Naive B cell (primary cell): ENCODE measurements around the gene TIAM1. TPM values are rescaled to one million over a fixed set of nuclear protein-coding genes. Genes with fewer than 3 reads are reported as not detected.
A peak's percentile ranks its signal among the peaks of the same experiment; 100 is the strongest.

Experiments used
- ATAC-seq, 2 donors: fragments of 150-1000 bp; cut with Tn5 transposase; 2 replicates each; pipeline ENCODE4 v1.10.0; 2021; ENCODE audit warnings: low read depth in 2 of 2, mild to moderate bottlenecking in 2 of 2, moderate library complexity in 2 of 2
- DNase-seq: peaks from one replicate; pipeline ENCODE4 v3.0.0; 2022
- H3K27ac Mint-ChIP-seq, 6 donors: one replicate each; pipeline ENCODE4 v1.8.0; 2020 to 2022; ENCODE audit warnings: mild to moderate bottlenecking in 6 of 6, mixed read lengths in 6 of 6, moderate library complexity in 5 of 6, inconsistent platforms in 2 of 6
- H3K27me3 Mint-ChIP-seq, 3 donors: one replicate each; pipeline ENCODE4 v1.8.0; 2021 to 2022; ENCODE audit warnings: mixed read lengths in 3 of 3, mild to moderate bottlenecking in 1 of 3
- H3K36me3 Mint-ChIP-seq, 2 donors: one replicate each; pipeline ENCODE4 v1.8.0; 2020 to 2022; ENCODE audit warnings: mixed read lengths in 2 of 2, inconsistent platforms in 1 of 2, mild to moderate bottlenecking in 1 of 2
- H3K4me1 Mint-ChIP-seq, 3 donors: one replicate each; pipeline ENCODE4 v1.8.0; 2020 to 2022; ENCODE audit warnings: mixed read lengths in 3 of 3, inconsistent platforms in 1 of 3, mild to moderate bottlenecking in 1 of 3, moderate library complexity in 1 of 3
- H3K4me3 Mint-ChIP-seq, 8 donors: one replicate each; pipeline ENCODE4 v1.8.0; 2020 to 2022; ENCODE audit warnings: mild to moderate bottlenecking in 8 of 8, mixed read lengths in 8 of 8, moderate library complexity in 8 of 8, inconsistent platforms in 2 of 8
- H3K9me3 Mint-ChIP-seq, 7 donors: one replicate each; pipeline ENCODE4 v1.8.0; 2020 to 2022; ENCODE audit warnings: mixed read lengths in 7 of 7, mild to moderate bottlenecking in 5 of 7, inconsistent platforms in 2 of 7, moderate library complexity in 1 of 7
- polyA plus RNA-seq, 6 donors: library from polyadenylated mRNA; unstranded; fragments of 300-500 nt; fragmentation: Illumina TruSeq; gene quantifications; one replicate each; pipeline ENCODE4 v1.2.3, GENCODE V29; 2021; ENCODE audit warnings: low read depth in 6 of 6

TIAM1 gene
- polyA plus RNA-seq, 6 donors from 2014 or later = 0.05 to 0.31 (median 0.11) TPM; not detected in 2

GRCh38 chr21:31162079-31162699 is 181.9 kb downstream of the TIAM1 start:
- peaks cover 0 to 5% (median under 1%) of the 10 kb centered on the region in 7 donors for H3K9me3 Mint-ChIP-seq
- no peaks in the 10 kb centered on the region for H3K4me1 Mint-ChIP-seq
- DNase-seq (no peak), ATAC-seq (no peak)
- no peaks in the 10 kb centered on the region for H3K27me3 Mint-ChIP-seq
- H3K4me3 Mint-ChIP-seq = no peak overlapping the region
- no peaks in the 10 kb centered on the region for H3K36me3 Mint-ChIP-seq
- no peak overlapping the region for H3K27ac Mint-ChIP-seq

- ATAC-seq = no peak
- Mint-ChIP-seq H3K36me3 (no peaks in the 10 kb centered on the region), H3K4me3 (no peak overlapping the region), H3K9me3 (peaks cover 0 to 10% (median 4%) of the 10 kb centered on the region in 7 donors), H3K27me3 (no peaks in the 10 kb centered on the region), H3K27ac (peak overlapping the region in 1 of 6 donors; percentile 47), H3K4me1 (no peaks in the 10 kb centered on the region)
- DNase-seq = no peak
Observed at GRCh38 chr21:31161157-31161556, 182.9 kb downstream of the TIAM1 start.

DNA sequence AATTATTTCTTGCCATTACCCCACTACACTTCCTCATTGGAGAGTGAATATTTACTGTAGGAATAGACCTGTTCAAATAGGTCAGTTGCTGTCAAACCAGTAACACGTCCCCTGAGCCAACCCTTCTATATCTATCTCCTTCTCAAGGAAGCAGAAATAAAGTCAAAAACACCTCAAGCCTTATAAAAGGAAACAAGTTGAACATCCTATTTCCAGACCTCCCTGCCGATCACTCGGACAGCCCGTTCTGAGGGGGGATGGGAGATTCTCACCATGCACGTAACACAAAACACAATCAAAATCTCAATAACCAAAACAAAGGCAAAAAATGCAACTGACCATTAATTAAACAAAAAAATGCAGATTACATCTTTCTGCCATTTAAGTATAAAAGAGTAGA is 184.3 kb downstream of the TIAM1 start:
- H3K9me3 Mint-ChIP-seq = peaks cover 3 to 21% (median 8%) of the 10 kb centered on the region in 7 donors
- H3K27me3 Mint-ChIP-seq = no peaks in the 10 kb centered on the region
- no peaks in the 10 kb centered on the region for H3K36me3 Mint-ChIP-seq
- ATAC-seq = no peak
- H3K27ac Mint-ChIP-seq = no peak overlapping the region
- H3K4me3 Mint-ChIP-seq = no peak overlapping the region
- no peaks in the 10 kb centered on the region for H3K4me1 Mint-ChIP-seq
- no peak for DNase-seq

DNA sequence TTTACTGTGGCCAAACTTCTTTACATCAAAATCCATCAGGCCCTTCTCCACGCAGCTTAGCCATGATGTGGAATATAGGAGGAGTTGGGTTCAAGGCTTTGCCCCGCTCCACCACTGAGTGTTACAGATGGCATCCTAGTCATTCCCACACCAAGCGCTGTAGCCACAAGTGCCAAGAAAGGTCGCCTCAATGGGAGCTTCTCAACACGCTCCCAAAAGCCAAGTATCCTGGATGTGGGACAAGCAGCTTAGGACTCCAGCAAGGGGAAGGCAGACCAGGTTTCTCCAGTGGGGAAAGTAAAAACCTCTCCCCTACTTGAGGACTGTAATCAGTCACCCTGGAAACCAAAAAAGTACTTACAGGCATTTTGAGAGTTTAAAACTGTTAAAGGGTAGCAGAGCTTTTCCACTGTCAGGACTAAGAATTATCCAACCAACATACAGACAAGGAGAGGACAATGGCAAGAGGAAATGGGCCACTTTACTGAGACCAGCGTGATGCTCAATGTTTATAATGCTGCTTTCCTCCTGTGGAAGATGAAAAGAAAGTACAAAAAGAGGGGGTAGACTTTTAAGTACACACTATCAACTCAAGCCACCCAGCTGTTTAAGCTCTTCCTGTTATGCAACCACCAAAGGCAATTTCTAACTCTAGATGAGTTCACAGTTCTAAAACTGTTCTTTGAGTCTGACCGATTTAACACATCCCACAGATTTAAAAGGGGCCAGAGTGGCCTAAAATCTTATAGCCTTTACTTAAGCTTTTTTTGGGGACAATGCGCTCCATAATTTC is 185.1 kb downstream of the TIAM1 start:
- DNase-seq (no peak), ATAC-seq (no peak)
- H3K4me1 Mint-ChIP-seq = no peaks in the 10 kb centered on the region
- H3K27ac Mint-ChIP-seq = no peak overlapping the region
- no peaks in the 10 kb centered on the region for H3K36me3 Mint-ChIP-seq
- no peaks in the 10 kb centered on the region for H3K27me3 Mint-ChIP-seq
- peak overlapping the region in 1 of 8 donors; percentile 39 for H3K4me3 Mint-ChIP-seq
- peaks cover 3 to 28% (median 10%) of the 10 kb centered on the region in 7 donors for H3K9me3 Mint-ChIP-seq

DNA sequence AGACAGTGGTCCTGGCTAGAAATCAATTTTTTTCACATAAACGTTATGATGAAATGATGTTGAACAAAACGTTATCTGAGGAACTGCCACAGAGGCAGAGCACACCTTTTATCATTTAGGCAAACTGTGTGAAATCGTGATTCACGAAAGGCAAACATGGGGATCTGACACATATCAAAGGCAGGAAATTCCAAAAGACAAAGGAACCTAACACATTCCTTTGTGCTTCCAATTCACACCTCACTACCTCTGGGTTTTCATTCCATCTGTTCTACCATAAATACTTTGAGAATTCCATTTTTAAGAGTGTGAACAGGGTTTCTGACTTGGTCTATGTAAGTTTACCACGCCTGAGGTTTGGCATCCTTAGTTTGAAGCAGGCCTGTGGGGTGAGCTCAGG is 186.3 kb downstream of the TIAM1 start:
- no peak for ATAC-seq
- no peak overlapping the region for H3K27ac Mint-ChIP-seq
- H3K36me3 Mint-ChIP-seq = no peaks in the 10 kb centered on the region
- peaks cover 3 to 36% (median 13%) of the 10 kb centered on the region in 7 donors for H3K9me3 Mint-ChIP-seq
- no peak for DNase-seq
- no peaks in the 10 kb centered on the region for H3K27me3 Mint-ChIP-seq
- no peak overlapping the region for H3K4me3 Mint-ChIP-seq
- H3K4me1 Mint-ChIP-seq = no peaks in the 10 kb centered on the region

DNA sequence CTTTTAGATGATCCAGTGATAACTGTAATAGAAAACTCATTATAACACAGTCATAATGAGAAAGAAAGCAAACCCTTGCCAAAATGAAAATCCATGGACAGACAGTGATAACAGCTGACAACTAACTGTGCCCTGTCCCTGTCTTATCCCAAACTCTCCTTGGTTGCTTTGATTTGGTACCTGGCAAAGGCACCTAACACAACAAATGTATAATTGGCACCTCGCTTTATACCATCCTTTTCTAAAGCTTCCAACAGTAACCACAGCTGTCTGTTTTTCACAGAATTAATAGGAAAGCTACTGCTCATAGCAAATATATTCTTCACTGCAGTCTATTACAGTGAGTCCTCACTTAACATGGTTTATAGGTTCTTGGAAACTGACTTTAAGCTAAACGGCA is 187.4 kb downstream of the TIAM1 start:
- DNase-seq (no peak), ATAC-seq (no peak)
- Mint-ChIP-seq H3K36me3 (no peaks in the 10 kb centered on the region), H3K4me3 (no peak overlapping the region), H3K4me1 (no peaks in the 10 kb centered on the region), H3K9me3 (peaks cover 3 to 36% (median 13%) of the 10 kb centered on the region in 7 donors), H3K27ac (no peak overlapping the region), H3K27me3 (no peaks in the 10 kb centered on the region)

GRCh38 chr21:31156169-31156568 is 187.9 kb downstream of the TIAM1 start:
- no peak overlapping the region for H3K4me3 Mint-ChIP-seq
- no peaks in the 10 kb centered on the region for H3K36me3 Mint-ChIP-seq

DNA sequence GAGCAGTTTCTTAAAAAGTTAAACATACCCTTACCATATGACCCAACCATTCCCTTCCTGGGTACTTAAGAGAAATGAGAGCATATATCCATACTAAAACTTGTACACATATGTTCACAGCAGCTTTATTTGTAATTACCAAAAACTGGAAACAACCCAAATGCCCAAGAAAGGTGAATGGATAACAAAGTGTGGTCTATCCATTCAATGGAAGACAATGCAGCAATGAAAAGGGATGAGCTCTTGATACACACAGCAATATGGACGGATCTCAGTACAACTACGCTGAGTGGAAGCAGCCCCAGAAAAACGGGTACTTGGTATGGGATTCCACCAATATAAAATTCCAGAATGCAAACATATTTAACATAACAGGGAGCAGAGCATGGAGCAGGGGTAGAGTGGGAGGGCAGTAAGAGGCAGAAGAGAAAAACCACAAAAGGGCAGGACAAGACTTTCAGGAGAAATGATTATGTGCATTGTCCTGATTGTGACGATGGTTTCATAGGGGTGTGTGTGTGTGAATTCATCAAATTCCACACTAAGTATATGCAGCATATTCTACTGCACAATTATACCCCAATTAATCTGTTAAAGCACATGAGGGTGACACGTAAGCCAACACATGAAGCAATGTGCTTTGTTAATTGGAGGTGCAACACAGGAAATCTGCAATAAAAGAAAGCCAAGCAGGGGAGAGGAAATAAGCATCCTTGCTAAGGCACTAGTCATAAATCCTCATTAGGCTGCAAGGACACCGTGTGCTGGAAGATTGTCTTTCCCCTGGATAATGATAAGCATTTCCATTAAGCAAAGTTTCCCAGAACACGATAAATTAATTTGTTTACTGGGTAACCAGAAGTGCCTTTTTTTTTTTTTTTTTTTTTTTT is 192.7 kb downstream of the TIAM1 start:
- Mint-ChIP-seq H3K9me3 (peaks cover 5 to 32% (median 7%) of the 10 kb centered on the region in 7 donors), H3K4me3 (no peak overlapping the region), H3K27me3 (no peaks in the 10 kb centered on the region), H3K36me3 (no peaks in the 10 kb centered on the region), H3K4me1 (no peaks in the 10 kb centered on the region), H3K27ac (no peak overlapping the region)
- DNase-seq (no peak), ATAC-seq (no peak)

More at GRCh38 chr21:31156169-31156568, 187.9 kb downstream of the TIAM1 start:
- ATAC-seq (no peak), DNase-seq (no peak)
- H3K9me3 Mint-ChIP-seq = peaks cover 4 to 38% (median 13%) of the 10 kb centered on the region in 7 donors
- no peaks in the 10 kb centered on the region for H3K4me1 Mint-ChIP-seq
- H3K27ac Mint-ChIP-seq = peak overlapping the region in 1 of 6 donors; percentile 41
- no peaks in the 10 kb centered on the region for H3K27me3 Mint-ChIP-seq

DNA sequence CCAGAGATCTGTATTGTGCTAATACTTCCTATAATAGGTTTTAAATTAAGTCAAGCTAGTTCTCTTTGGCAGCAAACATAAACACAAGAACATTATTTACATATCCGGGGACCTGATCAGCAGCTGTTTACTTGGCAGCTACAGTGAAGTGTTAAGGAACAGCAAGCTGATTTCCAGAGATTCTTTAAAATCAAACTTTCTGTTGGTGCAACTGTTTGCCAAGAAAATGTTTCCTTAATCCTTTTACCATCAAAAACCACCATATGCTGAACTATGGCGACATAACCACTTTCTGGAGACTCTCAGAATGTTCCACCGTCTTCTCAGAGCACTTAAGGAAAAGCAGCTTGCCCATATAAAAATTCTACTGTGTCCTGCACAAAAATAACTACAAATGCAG is 198.8 kb downstream of the TIAM1 start:
- no peaks in the 10 kb centered on the region for H3K4me1 Mint-ChIP-seq
- no peaks in the 10 kb centered on the region for H3K9me3 Mint-ChIP-seq
- ATAC-seq (no peak), DNase-seq (no peak)
- no peak overlapping the region for H3K27ac Mint-ChIP-seq
- no peak overlapping the region for H3K4me3 Mint-ChIP-seq
- H3K36me3 Mint-ChIP-seq = no peaks in the 10 kb centered on the region
- no peaks in the 10 kb centered on the region for H3K27me3 Mint-ChIP-seq

DNA sequence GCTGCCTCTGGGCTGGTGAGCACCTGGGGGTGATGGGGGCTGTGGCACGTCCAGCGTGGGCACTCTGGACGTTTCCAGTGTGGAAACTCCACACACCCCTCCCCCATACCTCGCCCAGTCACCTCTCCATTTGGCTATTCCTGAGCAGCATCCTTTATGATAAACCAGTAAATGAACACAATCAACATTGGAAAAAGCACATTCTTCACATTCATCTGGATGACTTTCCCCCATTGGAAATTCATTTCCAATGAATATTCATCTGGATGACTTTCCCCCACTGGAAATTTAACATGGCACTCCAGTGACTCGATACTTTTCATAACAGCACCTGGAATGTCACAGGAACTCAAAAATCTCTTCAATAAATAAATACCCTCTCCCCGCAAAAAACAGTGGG is 201.0 kb downstream of the TIAM1 start:
- no peaks in the 10 kb centered on the region for H3K36me3 Mint-ChIP-seq
- DNase-seq = no peak
- H3K9me3 Mint-ChIP-seq = no peaks in the 10 kb centered on the region
- no peak overlapping the region for H3K4me3 Mint-ChIP-seq
- ATAC-seq = no peak
- no peak overlapping the region for H3K27ac Mint-ChIP-seq
- no peaks in the 10 kb centered on the region for H3K4me1 Mint-ChIP-seq
- no peaks in the 10 kb centered on the region for H3K27me3 Mint-ChIP-seq

GRCh38 chr21:31142600-31142999 is 201.5 kb downstream of the TIAM1 start:
- DNase-seq = no peak
- no peaks in the 10 kb centered on the region for H3K4me1 Mint-ChIP-seq
- no peaks in the 10 kb centered on the region for H3K36me3 Mint-ChIP-seq
- peak overlapping the region in 1 of 6 donors; percentile 48 for H3K27ac Mint-ChIP-seq
- H3K9me3 Mint-ChIP-seq = no peaks in the 10 kb centered on the region
- H3K27me3 Mint-ChIP-seq = no peaks in the 10 kb centered on the region
- no peak for ATAC-seq
- H3K4me3 Mint-ChIP-seq = peak overlapping the region in 1 of 8 donors; percentile 5

- H3K4me3 Mint-ChIP-seq = no peak overlapping the region
- no peak overlapping the region for H3K27ac Mint-ChIP-seq
- no peaks in the 10 kb centered on the region for H3K9me3 Mint-ChIP-seq
- no peak for DNase-seq
- peaks cover 0 to 6% (median 4%) of the 10 kb centered on the region in 3 donors for H3K27me3 Mint-ChIP-seq
- no peak for ATAC-seq
- H3K36me3 Mint-ChIP-seq = no peaks in the 10 kb centered on the region
- peaks cover 5 to 7% (median 6%) of the 10 kb centered on the region in 3 donors for H3K4me1 Mint-ChIP-seq
Observed at GRCh38 chr21:31141389-31142000, 202.6 kb downstream of the TIAM1 start.

- peaks cover 0 to 7% (median 4%) of the 10 kb centered on the region in 3 donors for H3K27me3 Mint-ChIP-seq
- H3K27ac Mint-ChIP-seq = no peak overlapping the region
- H3K4me3 Mint-ChIP-seq = no peak overlapping the region
- ATAC-seq (no peak), DNase-seq (no peak)
- H3K36me3 Mint-ChIP-seq = no peaks in the 10 kb centered on the region
- peaks cover 5 to 7% (median 6%) of the 10 kb centered on the region in 3 donors for H3K4me1 Mint-ChIP-seq
- H3K9me3 Mint-ChIP-seq = no peaks in the 10 kb centered on the region
Observed at GRCh38 chr21:31140676-31141075, 203.4 kb downstream of the TIAM1 start.
